Measurements from ENCODE around the gene LRRC14B.
"Not testable (repeated sequence)": the region's sequence is repeated elsewhere in the genome, so short reads cannot be mapped to it uniquely, and the experiment has no call there.

LRRC14B gene

GRCh38 chr5:163338-163620 lies 28.0 kb upstream of the LRRC14B start:
- H3K4me3 ChIP-seq (ENCODE audit: low read depth, low read length): no peak overlapping the region
- TF ChIP-seq CTCF (IDR thresholded peaks at IDR 0.05; ENCODE audit: insufficient read depth, low read length, missing control alignments): no peak
- CTCF ChIA-PET: no interaction called here
- POLR2A ChIA-PET: no interaction called here
- no peak for DNase-seq (ENCODE audit: low read depth, low spot score)

GRCh38 chr5:163841-164240 lies 27.5 kb upstream of the LRRC14B start:
- no peak for TF ChIP-seq CTCF (IDR thresholded peaks at IDR 0.05; ENCODE audit: insufficient read depth, low read length, missing control alignments)
- ChIA-PET CTCF (interaction anchor here (0.8 kb wide), 1 partner anchor 11 kb away, joined by 4 read pairs; no protein-coding TSS in a partner anchor), POLR2A (no interaction called here)
- no peak overlapping the region for H3K4me3 ChIP-seq (ENCODE audit: low read depth, low read length)
- DNase-seq (ENCODE audit: low read depth, low spot score): no peak

GRCh38 chr5:164244-164643 lies 27.1 kb upstream of the LRRC14B start:
- no peak overlapping the region for H3K4me3 ChIP-seq (ENCODE audit: low read depth, low read length)
- POLR2A ChIA-PET: no interaction called here
- CTCF ChIA-PET: interaction anchor here (0.8 kb wide), 1 partner anchor 11 kb away, joined by 4 read pairs; no protein-coding TSS in a partner anchor
- no peak for TF ChIP-seq CTCF (IDR thresholded peaks at IDR 0.05; ENCODE audit: insufficient read depth, low read length, missing control alignments)
- no peak for DNase-seq (ENCODE audit: low read depth, low spot score)

GRCh38 chr5:164783-165182 lies 26.5 kb upstream of the LRRC14B start:
- DNase-seq (ENCODE audit: low read depth, low spot score); POLR2A ChIA-PET; H3K4me3 ChIP-seq (ENCODE audit: low read depth, low read length): not testable (repeated sequence)
- CTCF ChIA-PET: interaction anchor here (0.8 kb wide), 1 partner anchor 12 kb away, joined by 4 read pairs; no protein-coding TSS in a partner anchor

GRCh38 chr5:166441-167372 lies 24.6 kb upstream of the LRRC14B start:
- DNase-seq (ENCODE audit: low read depth, low spot score): no peak
- ChIA-PET POLR2A (no interaction called here), CTCF (interaction anchor here (1.5 kb wide), 1 partner anchor 22 kb away, joined by 5 read pairs; no protein-coding TSS in a partner anchor)
- H3K4me3 ChIP-seq (ENCODE audit: low read depth, low read length): no peak overlapping the region
- TF ChIP-seq CTCF (IDR thresholded peaks at IDR 0.05; ENCODE audit: insufficient read depth, low read length, missing control alignments): no peak

GRCh38 chr5:167511-167910 lies 23.8 kb upstream of the LRRC14B start:
- TF ChIP-seq CTCF (IDR thresholded peaks at IDR 0.05; ENCODE audit: insufficient read depth, low read length, missing control alignments): no peak
- no peak overlapping the region for H3K4me3 ChIP-seq (ENCODE audit: low read depth, low read length)
- POLR2A ChIA-PET: no interaction called here
- no peak for DNase-seq (ENCODE audit: low read depth, low spot score)
- CTCF ChIA-PET: interaction anchor here (1.5 kb wide), 1 partner anchor 21 kb away, joined by 5 read pairs; no protein-coding TSS in a partner anchor

Data from AG04449 (cell line).